Activated CD4-positive, alpha-beta T cell treated with anti-CD3 and anti-CD28 coated beads, Interleukin-2, amount 10 ng/mL, durations not matched to agents 7 days and 5 days (primary cell): ENCODE results near the gene UBAP1L. TPM values are rescaled to one million over a fixed set of nuclear protein-coding genes. Genes with fewer than 3 reads are reported as not detected.

ENCODE experiments used
- CTCF ChIA-PET: fragments of 350-600 bp; sonication (Branson Sonifier 250); formaldehyde crosslinking; loops from one replicate; lab custom pipeline; 2021; ENCODE audit warnings: antibody characterized with exemption; lab: Charles Lee
- POLR2A ChIA-PET: fragments of 350-600 bp; sonication (Branson Sonifier 250); formaldehyde crosslinking; loops from one replicate; lab custom pipeline; 2021; ENCODE audit warnings: antibody characterized with exemption; lab: Charles Lee
- DNase-seq: peaks from one replicate; pipeline ENCODE4 v3.0.0-alpha.2; 2020
- H3K27ac Mint-ChIP-seq: one replicate; pipeline ENCODE4 v1.8.0; 2021; ENCODE audit warnings: mild to moderate bottlenecking, moderate library complexity, mixed read lengths
- H3K27me3 Mint-ChIP-seq: one replicate; pipeline ENCODE4 v1.8.0; 2021; ENCODE audit warnings: mixed read lengths
- H3K36me3 Mint-ChIP-seq: one replicate; pipeline ENCODE4 v1.8.0; 2021; ENCODE audit warnings: low read depth, mixed read lengths
- H3K4me1 Mint-ChIP-seq: one replicate; pipeline ENCODE4 v1.8.0; 2021; ENCODE audit warnings: mixed read lengths
- H3K4me3 Mint-ChIP-seq: one replicate; pipeline ENCODE4 v1.8.0; 2021; ENCODE audit warnings: mild to moderate bottlenecking, moderate library complexity, mixed read lengths
- H3K9me3 Mint-ChIP-seq: one replicate; pipeline ENCODE4 v1.8.0; 2021; ENCODE audit warnings: mixed read lengths
- total RNA-seq, 2 experiments: library from RNA; stranded (reverse); gene quantifications; one replicate each; pipeline ENCODE4 v1.2.3, GENCODE V29; 2021

Gene UBAP1L
- total RNA-seq, 2 experiments from 2014 or later: 3.8 to 5.3 TPM

- ChIA-PET POLR2A (no interaction called here), CTCF (interaction anchor here (0.8 to 1.9 kb wide), 4 partner anchors 9 to 25 kb away, joined by 3 to 6 read pairs (median 4); no protein-coding TSS in a partner anchor)
- Mint-ChIP-seq H3K27me3 (peaks cover 14% of the 10 kb centered on the region), H3K4me1 (peaks cover 6% of the 10 kb centered on the region), H3K36me3 (no peaks in the 10 kb centered on the region), H3K27ac (no peak overlapping the region), H3K9me3 (no peaks in the 10 kb centered on the region), H3K4me3 (no peak overlapping the region)
- DNase-seq: no peak
Observed at GRCh38 chr15:65087411-65087810, 27.6 kb downstream of the UBAP1L start.

GRCh38 chr15:65086680-65087111 lies 28.3 kb downstream of the UBAP1L start:
- DNase-seq: no peak
- Mint-ChIP-seq H3K27me3 (peaks cover 18% of the 10 kb centered on the region), H3K9me3 (no peaks in the 10 kb centered on the region), H3K36me3 (no peaks in the 10 kb centered on the region), H3K4me3 (no peak overlapping the region), H3K27ac (no peak overlapping the region), H3K4me1 (peaks cover 11% of the 10 kb centered on the region)
- ChIA-PET CTCF (interaction anchor here (0.6 to 1.9 kb wide), 4 partner anchors 9 to 333 kb away, joined by 3 to 6 read pairs (median 4); no protein-coding TSS in a partner anchor), POLR2A (no interaction called here)

- Mint-ChIP-seq H3K27ac (no peak overlapping the region), H3K4me1 (peaks cover 11% of the 10 kb centered on the region), H3K4me3 (no peak overlapping the region), H3K9me3 (no peaks in the 10 kb centered on the region), H3K27me3 (peaks cover 23% of the 10 kb centered on the region), H3K36me3 (no peaks in the 10 kb centered on the region)
- ChIA-PET POLR2A (no interaction called here), CTCF (interaction anchor here (0.6 to 1.9 kb wide), 3 partner anchors 15 to 333 kb away, joined by 4 to 6 read pairs (median 4); no protein-coding TSS in a partner anchor)
- DNase-seq: peak; percentile 16
Observed at GRCh38 chr15:65085990-65086679, 28.9 kb downstream of the UBAP1L start.

GRCh38 chr15:65085207-65085753 lies 29.7 kb downstream of the UBAP1L start:
- no peaks in the 10 kb centered on the region for H3K36me3 Mint-ChIP-seq
- H3K27ac Mint-ChIP-seq: no peak overlapping the region
- no peak overlapping the region for H3K4me3 Mint-ChIP-seq
- ChIA-PET POLR2A (no interaction called here), CTCF (interaction anchor here (1.1 kb wide), 1 partner anchor 23 kb away, joined by 3 read pairs; no protein-coding TSS in a partner anchor)
- H3K4me1 Mint-ChIP-seq: peaks cover 11% of the 10 kb centered on the region
- H3K9me3 Mint-ChIP-seq: no peaks in the 10 kb centered on the region
- no peak for DNase-seq
- peaks cover 28% of the 10 kb centered on the region for H3K27me3 Mint-ChIP-seq

- ChIA-PET POLR2A (no interaction called here), CTCF (interaction anchor here (0.6 to 2.1 kb wide), 4 partner anchors 17 to 715 kb away, joined by 3 to 6 read pairs (median 4); no protein-coding TSS in a partner anchor)
- Mint-ChIP-seq H3K4me3 (no peak overlapping the region), H3K9me3 (no peaks in the 10 kb centered on the region), H3K36me3 (no peaks in the 10 kb centered on the region), H3K27me3 (peaks cover 28% of the 10 kb centered on the region), H3K27ac (no peak overlapping the region), H3K4me1 (peaks cover 11% of the 10 kb centered on the region)
- DNase-seq: no peak
Observed at GRCh38 chr15:65084500-65085206, 30.3 kb downstream of the UBAP1L start.

GRCh38 chr15:65083262-65083701 lies 31.7 kb downstream of the UBAP1L start:
- no peak overlapping the region for H3K4me3 Mint-ChIP-seq
- DNase-seq: no peak
- peaks cover 11% of the 10 kb centered on the region for H3K4me1 Mint-ChIP-seq
- no peaks in the 10 kb centered on the region for H3K36me3 Mint-ChIP-seq
- no peak overlapping the region for H3K27ac Mint-ChIP-seq
- H3K9me3 Mint-ChIP-seq: no peaks in the 10 kb centered on the region
- POLR2A ChIA-PET: no interaction called here
- H3K27me3 Mint-ChIP-seq: peaks cover 36% of the 10 kb centered on the region
- CTCF ChIA-PET: interaction anchor here (0.5 to 2.1 kb wide), 2 partner anchors 18 to 1146 kb away, joined by 3 to 6 read pairs; no protein-coding TSS in a partner anchor

GRCh38 chr15:65082303-65082953 lies 32.6 kb downstream of the UBAP1L start:
- DNase-seq: peak; percentile 47
- Mint-ChIP-seq H3K27me3 (peaks cover 42% of the 10 kb centered on the region), H3K27ac (peak overlapping the region; percentile 61), H3K4me1 (peaks cover 15% of the 10 kb centered on the region), H3K36me3 (no peaks in the 10 kb centered on the region), H3K9me3 (no peaks in the 10 kb centered on the region), H3K4me3 (no peak overlapping the region)
- POLR2A ChIA-PET: no interaction called here
- CTCF ChIA-PET: no interaction called here

GRCh38 chr15:65081758-65082157 lies 33.2 kb downstream of the UBAP1L start:
- POLR2A ChIA-PET: no interaction called here

GRCh38 chr15:65081270-65081669 lies 33.7 kb downstream of the UBAP1L start:
- Mint-ChIP-seq H3K4me3 (no peak overlapping the region), H3K36me3 (no peaks in the 10 kb centered on the region), H3K27ac (no peak overlapping the region), H3K4me1 (peaks cover 15% of the 10 kb centered on the region), H3K27me3 (peaks cover 45% of the 10 kb centered on the region), H3K9me3 (no peaks in the 10 kb centered on the region)
- ChIA-PET POLR2A (no interaction called here), CTCF (interaction anchor here (0.6 to 1.2 kb wide), 3 partner anchors 10 to 21 kb away, joined by 3 to 4 read pairs (median 3); no protein-coding TSS in a partner anchor)
- DNase-seq: no peak

More at GRCh38 chr15:65081758-65082157, 33.2 kb downstream of the UBAP1L start:
- H3K36me3 Mint-ChIP-seq: no peaks in the 10 kb centered on the region
- no peak overlapping the region for H3K4me3 Mint-ChIP-seq
- H3K4me1 Mint-ChIP-seq: peaks cover 15% of the 10 kb centered on the region
- H3K27ac Mint-ChIP-seq: no peak overlapping the region
- H3K27me3 Mint-ChIP-seq: peaks cover 42% of the 10 kb centered on the region
- DNase-seq: no peak
- H3K9me3 Mint-ChIP-seq: no peaks in the 10 kb centered on the region
- CTCF ChIA-PET: interaction anchor here (1.2 kb wide), 1 partner anchor 20 kb away, joined by 3 read pairs; no protein-coding TSS in a partner anchor

GRCh38 chr15:65079580-65079979 lies 35.4 kb downstream of the UBAP1L start:
- Mint-ChIP-seq H3K9me3 (no peaks in the 10 kb centered on the region), H3K27me3 (peaks cover 45% of the 10 kb centered on the region), H3K27ac (no peak overlapping the region), H3K36me3 (no peaks in the 10 kb centered on the region), H3K4me1 (peaks cover 15% of the 10 kb centered on the region), H3K4me3 (no peak overlapping the region)
- DNase-seq: no peak
- ChIA-PET CTCF (interaction anchor here (0.7 to 1.0 kb wide), 2 partner anchors 35 to 208 kb away, joined by 3 read pairs; partner anchors contain the start of genes PARP16 and SLC51B), POLR2A (no interaction called here)

GRCh38 chr15:65077981-65078352 lies 37.0 kb downstream of the UBAP1L start:
- Mint-ChIP-seq H3K4me3 (no peak overlapping the region), H3K4me1 (peaks cover 15% of the 10 kb centered on the region), H3K27me3 (peaks cover 39% of the 10 kb centered on the region), H3K9me3 (no peaks in the 10 kb centered on the region), H3K36me3 (no peaks in the 10 kb centered on the region), H3K27ac (no peak overlapping the region)
- ChIA-PET CTCF (interaction anchor here (0.5 to 2.2 kb wide), 9 partner anchors 9 to 1272 kb away, joined by 3 to 12 read pairs (median 3); no protein-coding TSS in a partner anchor), POLR2A (no interaction called here)
- peak; percentile 58 for DNase-seq
